SK-N-SH treated with all-trans-retinoic acid at 6 μM for 48 hours (cell line): ENCODE results near the gene SLC6A3.

Experiments used
- ATAC-seq: fragments of 200-7000 bp; cut with Tn5 transposase; 3 replicates; pipeline ENCODE4 v1.9.1; 2020; ENCODE audit warnings: mild to moderate bottlenecking, moderate library complexity
- ARNTL ChIP-seq: fragments of 450-650 bp; formaldehyde crosslinking; IDR thresholded peaks from 2 replicates; pipeline ENCODE4 v1.5.0; 2020; ENCODE audit warnings: low read depth, mild to moderate bottlenecking, moderate library complexity, borderline replicate concordance
- CSDC2 ChIP-seq: fragments of 250-450 bp; sonication (Bioruptor Pico); IDR thresholded peaks from 2 replicates; pipeline ENCODE4 v1.5.0; 2020; ENCODE audit warnings: mild to moderate bottlenecking, moderate library complexity
- CSRNP3 ChIP-seq: fragments of 250-450 bp; sonication (Bioruptor Pico); IDR thresholded peaks from 2 replicates; pipeline ENCODE4 v1.5.1; 2021; ENCODE audit warnings: mild to moderate bottlenecking, moderate library complexity
- ESRRG ChIP-seq: fragments of 250-450 bp; sonication (Bioruptor Pico); IDR thresholded peaks from 2 replicates; pipeline ENCODE4 v1.6.1; 2021; ENCODE audit warnings: mild to moderate bottlenecking
- GLIS3 ChIP-seq: fragments of 250-450 bp; sonication (Bioruptor Pico); IDR thresholded peaks from 2 replicates; pipeline ENCODE4 v1.5.0; 2020; ENCODE audit warnings: mild to moderate bottlenecking, moderate library complexity
- ISL1 ChIP-seq: fragments of 250-450 bp; sonication (Bioruptor Pico); IDR thresholded peaks from 2 replicates; pipeline ENCODE4 v2.1.2; 2022; ENCODE audit warnings: mild to moderate bottlenecking, moderate library complexity
- PPARA ChIP-seq: fragments of 250-450 bp; sonication (Bioruptor Pico); IDR thresholded peaks from 2 replicates; pipeline ENCODE4 v1.5.0; 2020; ENCODE audit warnings: mild to moderate bottlenecking, borderline replicate concordance
- RARB ChIP-seq: fragments of 250-450 bp; sonication (Bioruptor Pico); IDR thresholded peaks from 2 replicates; pipeline ENCODE4 v1.8.0; 2021; ENCODE audit warnings: mild to moderate bottlenecking, moderate library complexity
- SNAI2 ChIP-seq: fragments of 250-450 bp; sonication (Bioruptor Pico); IDR thresholded peaks from 2 replicates; pipeline ENCODE4 v1.5.0; 2020; ENCODE audit warnings: mild to moderate bottlenecking, moderate library complexity
- TCF4 ChIP-seq: fragments of 250-450 bp; sonication (Bioruptor Pico); IDR thresholded peaks from 2 replicates; pipeline ENCODE4 v1.8.0; 2021; ENCODE audit warnings: mild to moderate bottlenecking, moderate library complexity, borderline replicate concordance
- TOX ChIP-seq: fragments of 250-450 bp; sonication (Bioruptor Pico); IDR thresholded peaks from 2 replicates; pipeline ENCODE4 v1.8.0; 2021; ENCODE audit warnings: mild to moderate bottlenecking, moderate library complexity, borderline replicate concordance
- ZC3H10 ChIP-seq: fragments of 250-450 bp; sonication (Bioruptor Pico); IDR thresholded peaks from 2 replicates; pipeline ENCODE4 v1.5.1; 2021; ENCODE audit warnings: mild to moderate bottlenecking, moderate library complexity
- ZFP3 ChIP-seq: fragments of 250-450 bp; sonication (Bioruptor Pico); IDR thresholded peaks from 2 replicates; pipeline ENCODE4 v1.5.0; 2020; ENCODE audit warnings: mild to moderate bottlenecking, moderate library complexity
- ZFP30 ChIP-seq: fragments of 450-650 bp; formaldehyde crosslinking; IDR thresholded peaks from 2 replicates; pipeline ENCODE4 v1.5.0; 2022; ENCODE audit warnings: mild to moderate bottlenecking, moderate library complexity
- ZNF565 ChIP-seq: fragments of 450-650 bp; formaldehyde crosslinking; conservative IDR thresholded peaks from 2 replicates; pipeline ENCODE4 v1.5.0; 2020; ENCODE audit warnings: low read depth, mild to moderate bottlenecking, moderate library complexity
- ZNF70 ChIP-seq: fragments of 450-650 bp; formaldehyde crosslinking; IDR thresholded peaks from 2 replicates; pipeline ENCODE4 v1.5.0; 2020; ENCODE audit warnings: mild to moderate bottlenecking, moderate library complexity
- ZNF8 ChIP-seq: fragments of 450-650 bp; formaldehyde crosslinking; IDR thresholded peaks from 2 replicates; pipeline ENCODE4 v1.5.0; 2020; ENCODE audit warnings: mild to moderate bottlenecking, moderate library complexity
- TF ChIP-seq, protein P1 (sequence below): fragments of 250-450 bp; sonication (Bioruptor Pico); IDR thresholded peaks from 2 replicates; pipeline ENCODE4 v1.5.0; 2020; ENCODE audit warnings: mild to moderate bottlenecking, moderate library complexity
- TF ChIP-seq, protein P2 (sequence below): fragments of 250-450 bp; sonication (Bioruptor Pico); IDR thresholded peaks from 2 replicates; pipeline ENCODE4 v1.5.1; 2020; ENCODE audit warnings: low read depth, mild to moderate bottlenecking, moderate library complexity
- TF ChIP-seq, protein P3 (sequence below): fragments of 250-450 bp; sonication (Bioruptor Pico); IDR thresholded peaks from 2 replicates; pipeline ENCODE4 v1.8.0; 2021; ENCODE audit warnings: low read depth, mild to moderate bottlenecking, moderate library complexity, borderline replicate concordance
- TF ChIP-seq, protein P4 (sequence below): fragments of 250-450 bp; sonication (Bioruptor Pico); IDR thresholded peaks from 2 replicates; pipeline ENCODE4 v1.8.0; 2020; ENCODE audit warnings: mild to moderate bottlenecking, moderate library complexity, borderline replicate concordance

SLC6A3 gene

DNA sequence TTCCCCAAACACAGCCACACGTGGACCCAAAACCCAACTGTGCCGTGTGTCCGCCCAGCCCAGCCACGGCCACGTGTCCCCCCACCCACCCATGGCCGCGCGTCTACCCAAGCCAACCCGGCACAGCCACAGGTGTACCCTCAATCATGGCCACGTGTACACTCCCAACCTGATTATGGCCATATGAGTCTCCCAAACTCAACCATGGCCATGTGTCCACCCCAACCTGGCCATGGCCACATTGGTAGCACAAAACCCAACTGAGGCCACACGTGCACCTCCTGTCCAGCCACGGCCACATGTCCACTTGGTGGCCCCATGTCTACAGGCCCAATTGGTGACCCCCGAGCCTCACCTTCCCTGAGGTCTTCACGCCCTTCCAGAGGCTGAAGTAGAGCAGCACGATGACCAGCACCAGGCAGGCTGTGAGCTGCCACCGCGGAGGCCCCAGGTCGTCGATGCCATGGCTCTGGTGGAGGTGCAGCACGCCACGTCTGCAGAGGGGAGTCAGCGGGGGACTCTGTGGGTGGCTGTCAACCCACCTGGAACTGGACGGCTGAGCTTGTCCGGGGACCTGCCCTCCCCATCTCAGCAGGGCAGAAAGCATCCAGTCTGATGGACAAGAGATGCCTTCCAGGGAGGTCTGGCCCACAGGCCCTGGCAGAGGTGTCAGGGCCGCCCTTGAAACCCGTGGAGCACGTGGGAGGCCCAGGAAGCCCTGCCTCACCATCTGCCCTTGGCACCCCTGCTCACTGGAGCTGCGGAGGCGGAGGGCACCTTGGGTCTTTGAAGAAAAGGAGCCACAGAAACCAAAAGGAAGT is 23.5 kb downstream of the SLC6A3 start:
- ATAC-seq = no peak
- TF ChIP-seq TCF4 (CRISPR knock-in tag) (no peak), ZNF565 (no peak), ESRRG (CRISPR knock-in tag) (no peak), SNAI2 (CRISPR knock-in tag) (no peak), CSDC2 (CRISPR knock-in tag) (no peak), GLIS3 (CRISPR knock-in tag) (no peak), PPARA (CRISPR knock-in tag) (no peak), RARB (CRISPR knock-in tag) (no peak), ZNF70 (CRISPR knock-in tag) (no peak), ZNF8 (no peak), TOX (CRISPR knock-in tag) (no peak), ZFP30 (CRISPR knock-in tag) (no peak), ARNTL (no peak)
- TF ChIP-seq, protein P1, sequence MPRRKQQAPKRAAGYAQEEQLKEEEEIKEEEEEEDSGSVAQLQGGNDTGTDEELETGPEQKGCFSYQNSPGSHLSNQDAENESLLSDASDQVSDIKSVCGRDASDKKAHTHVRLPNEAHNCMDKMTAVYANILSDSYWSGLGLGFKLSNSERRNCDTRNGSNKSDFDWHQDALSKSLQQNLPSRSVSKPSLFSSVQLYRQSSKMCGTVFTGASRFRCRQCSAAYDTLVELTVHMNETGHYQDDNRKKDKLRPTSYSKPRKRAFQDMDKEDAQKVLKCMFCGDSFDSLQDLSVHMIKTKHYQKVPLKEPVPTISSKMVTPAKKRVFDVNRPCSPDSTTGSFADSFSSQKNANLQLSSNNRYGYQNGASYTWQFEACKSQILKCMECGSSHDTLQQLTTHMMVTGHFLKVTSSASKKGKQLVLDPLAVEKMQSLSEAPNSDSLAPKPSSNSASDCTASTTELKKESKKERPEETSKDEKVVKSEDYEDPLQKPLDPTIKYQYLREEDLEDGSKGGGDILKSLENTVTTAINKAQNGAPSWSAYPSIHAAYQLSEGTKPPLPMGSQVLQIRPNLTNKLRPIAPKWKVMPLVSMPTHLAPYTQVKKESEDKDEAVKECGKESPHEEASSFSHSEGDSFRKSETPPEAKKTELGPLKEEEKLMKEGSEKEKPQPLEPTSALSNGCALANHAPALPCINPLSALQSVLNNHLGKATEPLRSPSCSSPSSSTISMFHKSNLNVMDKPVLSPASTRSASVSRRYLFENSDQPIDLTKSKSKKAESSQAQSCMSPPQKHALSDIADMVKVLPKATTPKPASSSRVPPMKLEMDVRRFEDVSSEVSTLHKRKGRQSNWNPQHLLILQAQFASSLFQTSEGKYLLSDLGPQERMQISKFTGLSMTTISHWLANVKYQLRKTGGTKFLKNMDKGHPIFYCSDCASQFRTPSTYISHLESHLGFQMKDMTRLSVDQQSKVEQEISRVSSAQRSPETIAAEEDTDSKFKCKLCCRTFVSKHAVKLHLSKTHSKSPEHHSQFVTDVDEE (CRISPR knock-in tag) = no peak
- TF ChIP-seq, protein P2, sequence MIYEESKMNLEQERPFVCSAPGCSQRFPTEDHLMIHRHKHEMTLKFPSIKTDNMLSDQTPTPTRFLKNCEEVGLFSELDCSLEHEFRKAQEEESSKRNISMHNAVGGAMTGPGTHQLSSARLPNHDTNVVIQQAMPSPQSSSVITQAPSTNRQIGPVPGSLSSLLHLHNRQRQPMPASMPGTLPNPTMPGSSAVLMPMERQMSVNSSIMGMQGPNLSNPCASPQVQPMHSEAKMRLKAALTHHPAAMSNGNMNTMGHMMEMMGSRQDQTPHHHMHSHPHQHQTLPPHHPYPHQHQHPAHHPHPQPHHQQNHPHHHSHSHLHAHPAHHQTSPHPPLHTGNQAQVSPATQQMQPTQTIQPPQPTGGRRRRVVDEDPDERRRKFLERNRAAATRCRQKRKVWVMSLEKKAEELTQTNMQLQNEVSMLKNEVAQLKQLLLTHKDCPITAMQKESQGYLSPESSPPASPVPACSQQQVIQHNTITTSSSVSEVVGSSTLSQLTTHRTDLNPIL (CRISPR knock-in tag) = no peak

DNA sequence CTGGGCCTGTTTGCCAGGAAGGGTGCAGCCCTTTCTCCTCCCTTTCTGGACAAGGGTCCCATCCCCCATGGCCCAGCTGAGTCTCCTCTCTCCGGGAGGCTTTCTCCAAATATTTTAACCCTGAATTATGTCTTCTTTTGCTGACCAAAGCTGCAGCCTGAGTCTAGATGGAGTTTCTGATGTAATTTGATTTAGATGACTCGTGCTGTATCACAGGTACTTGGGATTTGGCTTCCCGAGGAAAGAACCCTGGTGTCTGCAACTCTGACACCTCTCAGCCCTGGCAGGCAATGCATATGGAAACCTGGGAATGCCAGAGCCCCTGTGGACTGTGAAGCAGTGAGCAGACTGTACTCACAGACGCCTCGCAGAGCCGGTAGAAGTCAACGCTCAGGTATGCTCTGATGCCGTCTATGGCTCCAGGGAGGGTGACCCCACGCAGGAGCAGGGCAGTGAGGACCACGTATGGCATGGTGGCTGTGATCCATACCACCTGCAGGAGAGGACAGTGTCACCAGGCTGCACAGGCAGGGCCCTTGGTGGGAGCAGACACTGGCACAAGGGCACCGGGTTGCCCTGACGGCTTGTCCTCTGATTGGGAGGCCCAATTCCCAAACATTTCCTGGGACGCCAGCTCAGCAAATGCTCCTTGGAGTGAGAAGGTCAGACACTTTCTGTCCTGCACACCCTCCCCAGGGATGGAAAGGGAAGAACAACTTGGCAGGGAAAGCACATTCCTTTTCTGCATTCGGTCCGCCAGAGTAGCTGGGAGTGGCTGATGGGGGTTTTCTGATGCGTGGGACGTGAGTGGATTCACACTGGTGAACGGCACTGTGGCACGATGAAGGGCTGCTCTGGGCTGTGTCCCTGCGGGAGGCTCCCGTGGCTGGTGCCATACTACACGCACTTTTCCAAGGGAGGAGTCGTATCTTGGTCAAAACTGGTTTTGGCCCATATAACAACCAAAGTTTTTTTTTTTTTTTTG is 24.7 kb downstream of the SLC6A3 start:
- no peak for ATAC-seq
- TF ChIP-seq ZFP30 (CRISPR knock-in tag) (no peak), TOX (CRISPR knock-in tag) (no peak), PPARA (CRISPR knock-in tag) (no peak), ZNF70 (CRISPR knock-in tag) (no peak), ISL1 (CRISPR knock-in tag) (no peak), CSRNP3 (CRISPR knock-in tag) (no peak), CSDC2 (CRISPR knock-in tag) (no peak), SNAI2 (CRISPR knock-in tag) (no peak), ZC3H10 (CRISPR knock-in tag) (no peak), ZFP3 (no peak)
- TF ChIP-seq, protein P1 (CRISPR knock-in tag) = no peak
- TF ChIP-seq, protein P3, sequence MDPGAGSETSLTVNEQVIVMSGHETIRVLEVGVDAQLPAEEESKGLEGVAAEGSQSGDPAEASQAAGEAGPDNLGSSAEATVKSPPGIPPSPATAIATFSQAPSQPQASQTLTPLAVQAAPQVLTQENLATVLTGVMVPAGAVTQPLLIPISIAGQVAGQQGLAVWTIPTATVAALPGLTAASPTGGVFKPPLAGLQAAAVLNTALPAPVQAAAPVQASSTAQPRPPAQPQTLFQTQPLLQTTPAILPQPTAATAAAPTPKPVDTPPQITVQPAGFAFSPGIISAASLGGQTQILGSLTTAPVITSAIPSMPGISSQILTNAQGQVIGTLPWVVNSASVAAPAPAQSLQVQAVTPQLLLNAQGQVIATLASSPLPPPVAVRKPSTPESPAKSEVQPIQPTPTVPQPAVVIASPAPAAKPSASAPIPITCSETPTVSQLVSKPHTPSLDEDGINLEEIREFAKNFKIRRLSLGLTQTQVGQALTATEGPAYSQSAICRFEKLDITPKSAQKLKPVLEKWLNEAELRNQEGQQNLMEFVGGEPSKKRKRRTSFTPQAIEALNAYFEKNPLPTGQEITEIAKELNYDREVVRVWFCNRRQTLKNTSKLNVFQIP = no peak
- TF ChIP-seq, protein P4, sequence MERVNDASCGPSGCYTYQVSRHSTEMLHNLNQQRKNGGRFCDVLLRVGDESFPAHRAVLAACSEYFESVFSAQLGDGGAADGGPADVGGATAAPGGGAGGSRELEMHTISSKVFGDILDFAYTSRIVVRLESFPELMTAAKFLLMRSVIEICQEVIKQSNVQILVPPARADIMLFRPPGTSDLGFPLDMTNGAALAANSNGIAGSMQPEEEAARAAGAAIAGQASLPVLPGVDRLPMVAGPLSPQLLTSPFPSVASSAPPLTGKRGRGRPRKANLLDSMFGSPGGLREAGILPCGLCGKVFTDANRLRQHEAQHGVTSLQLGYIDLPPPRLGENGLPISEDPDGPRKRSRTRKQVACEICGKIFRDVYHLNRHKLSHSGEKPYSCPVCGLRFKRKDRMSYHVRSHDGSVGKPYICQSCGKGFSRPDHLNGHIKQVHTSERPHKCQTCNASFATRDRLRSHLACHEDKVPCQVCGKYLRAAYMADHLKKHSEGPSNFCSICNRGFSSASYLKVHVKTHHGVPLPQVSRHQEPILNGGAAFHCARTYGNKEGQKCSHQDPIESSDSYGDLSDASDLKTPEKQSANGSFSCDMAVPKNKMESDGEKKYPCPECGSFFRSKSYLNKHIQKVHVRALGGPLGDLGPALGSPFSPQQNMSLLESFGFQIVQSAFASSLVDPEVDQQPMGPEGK (CRISPR knock-in tag) = no peak
